Gastroesophageal sphincter (tissue), 4 donors: Measurements from ENCODE around the gene NPIPB5. TPM values are rescaled to one million over a fixed set of nuclear protein-coding genes. Genes with fewer than 3 reads are reported as not detected.
"Not testable (repeated sequence)": the region's sequence is repeated elsewhere in the genome, so short reads cannot be mapped to it uniquely, and the experiment has no call there.

ENCODE experiments used
- ATAC-seq: fragments of 150-250 bp; one replicate; pipeline ENCODE4 v1.9.1; 2016; ENCODE audit warnings: mild to moderate bottlenecking, moderate library complexity
- H3K27ac ChIP-seq, 4 donors: fragments of 200-600 bp; sonication (generic) in 3 of 4; 1 replicate in 3 of 4; 2 replicates in 1 of 4; pipeline ENCODE4 v1.5.1; 2016 to 2019
- H3K27me3 ChIP-seq: fragments of 200-600 bp; sonication (generic); one replicate; pipeline ENCODE4 v1.5.1; 2019
- H3K36me3 ChIP-seq, 2 donors: fragments of 200-600 bp; sonication (generic); one replicate each; pipeline ENCODE4 v1.5.1; 2019; ENCODE audit warnings: control low read depth in 1 of 2
- H3K4me1 ChIP-seq, 3 donors: fragments of 200-600 bp; sonication (generic); 1 replicate in 2 of 3; 2 replicates in 1 of 3; pipeline ENCODE4 v1.5.1; 2016 to 2019; ENCODE audit warnings: control low read depth in 2 of 3
- H3K4me3 ChIP-seq, 2 donors: fragments of 200-600 bp; sonication (generic); one replicate each; pipeline ENCODE4 v1.5.1; 2019; ENCODE audit warnings: mild to moderate bottlenecking in 1 of 2, moderate library complexity in 1 of 2
- H3K9me3 ChIP-seq, 3 donors: fragments of 200-600 bp; sonication (generic); one replicate each; pipeline ENCODE4 v1.5.1; 2017 to 2019; ENCODE audit warnings: control low read depth in 2 of 3
- POLR2AphosphoS5 ChIP-seq: sonication (generic); formaldehyde crosslinking; IDR thresholded peaks from one replicate; pipeline ENCODE4 v1.6.1; 2017; ENCODE audit warnings: antibody characterized with exemption
- WGBS, 2 donors: methylation state at CpG; one replicate each; pipeline ENCODE4 v1.1.5; 2018; ENCODE audit warnings: low coverage in 1 of 2; 5-methylcytosine and 5-hydroxymethylcytosine counted together
- small RNA-seq, 4 donors: library from RNA; depleted of rRNA; stranded (forward); fragments of <200 nt; gene quantifications; one replicate each; pipeline ENCODE3, GENCODE V24; 2016
- total RNA-seq, 4 donors: library from RNA; depleted of rRNA; stranded (reverse); fragments of >200 nt; gene quantifications; one replicate each; pipeline ENCODE4 v1.1.0, GENCODE V29; 2016

Gene NPIPB5
- total RNA-seq: 100 to 1,000 TPM in 2 of 4 donors, 10 to 100 TPM in 2; 42.2 to 344 (median 102) TPM

- not testable (repeated sequence) for H3K4me1 ChIP-seq, H3K9me3 ChIP-seq, ATAC-seq, H3K27ac ChIP-seq, H3K36me3 ChIP-seq, H3K4me3 ChIP-seq, H3K27me3 ChIP-seq
- no CpG with 5 or more reads among the region's 4 CpGs for WGBS, 2 donors
Observed at GRCh38 chr16:22510591-22510990, at the start of gene NPIPB5. TSS of gene NPIPB5 (plus strand) at chr16:22510891. CDS start at chr16:22513802, 2,911 bp downstream.

- H3K27ac ChIP-seq, H3K9me3 ChIP-seq, H3K36me3 ChIP-seq, H3K4me3 ChIP-seq, H3K4me1 ChIP-seq, H3K27me3 ChIP-seq, ATAC-seq: not testable (repeated sequence)
- WGBS, 2 donors: 83% methylated on average over 2 of the region's 6 CpGs; no CpG with 5 or more reads in 1 of the 2 donors
Observed at GRCh38 chr16:22468846-22469245, 41.8 kb upstream of the NPIPB5 start.

- H3K9me3 ChIP-seq, H3K36me3 ChIP-seq, H3K27ac ChIP-seq, H3K4me1 ChIP-seq, H3K4me3 ChIP-seq, H3K27me3 ChIP-seq, ATAC-seq: not testable (repeated sequence)
- TF ChIP-seq POLR2AphosphoS5: peak; percentile 15
- 80 to 85% methylated on average over 1 to 4 of the region's 4 CpGs for WGBS, 2 donors
Observed at GRCh38 chr16:22537996-22538395, 27.3 kb downstream of the NPIPB5 start.

- H3K9me3 ChIP-seq, ATAC-seq, H3K27ac ChIP-seq, H3K27me3 ChIP-seq, H3K4me3 ChIP-seq, H3K4me1 ChIP-seq, H3K36me3 ChIP-seq: not testable (repeated sequence)
- WGBS, 2 donors: no CpG with 5 or more reads among the region's 2 CpGs
Observed at GRCh38 chr16:22544809-22545208, 34.1 kb downstream of the NPIPB5 start.

- not testable (repeated sequence) for H3K9me3 ChIP-seq, H3K4me1 ChIP-seq, H3K27me3 ChIP-seq, H3K36me3 ChIP-seq, H3K4me3 ChIP-seq, ATAC-seq, H3K27ac ChIP-seq
- 61 to 86% methylated on average over 1 to 2 of the region's 2 CpGs for WGBS, 2 donors
Observed at GRCh38 chr16:22546630-22547029, 35.9 kb downstream of the NPIPB5 start.

GRCh38 chr16:22547170-22547765 lies 36.6 kb downstream of the NPIPB5 start:
- H3K4me1 ChIP-seq, H3K36me3 ChIP-seq, H3K9me3 ChIP-seq, H3K4me3 ChIP-seq, H3K27ac ChIP-seq, ATAC-seq, H3K27me3 ChIP-seq: not testable (repeated sequence)
- 85 to 91% methylated on average over 2 of the region's 2 CpGs for WGBS, 2 donors

- H3K36me3 ChIP-seq, H3K4me1 ChIP-seq, H3K9me3 ChIP-seq, H3K4me3 ChIP-seq, H3K27ac ChIP-seq, ATAC-seq, H3K27me3 ChIP-seq: not testable (repeated sequence)
- 100% methylated on average over 4 of the region's 6 CpGs; no CpG with 5 or more reads in 1 of the 2 donors for WGBS, 2 donors
Observed at GRCh38 chr16:22549853-22550252, 39.2 kb downstream of the NPIPB5 start.

GRCh38 chr16:22551143-22551542 lies 40.5 kb downstream of the NPIPB5 start:
- not testable (repeated sequence) for H3K4me3 ChIP-seq, H3K27ac ChIP-seq, H3K36me3 ChIP-seq, ATAC-seq, H3K27me3 ChIP-seq, H3K9me3 ChIP-seq, H3K4me1 ChIP-seq
- 70 to 71% methylated on average over 6 to 7 of the region's 10 CpGs for WGBS, 2 donors

GRCh38 chr16:22551651-22552050 lies 41.0 kb downstream of the NPIPB5 start:
- H3K4me3 ChIP-seq, H3K4me1 ChIP-seq, H3K27ac ChIP-seq, ATAC-seq, H3K9me3 ChIP-seq, H3K36me3 ChIP-seq, H3K27me3 ChIP-seq: not testable (repeated sequence)
- WGBS, 2 donors: 84 to 85% methylated on average over 5 of the region's 5 CpGs

GRCh38 chr16:22556759-22557158 lies 46.1 kb downstream of the NPIPB5 start:
- H3K36me3 ChIP-seq, H3K9me3 ChIP-seq: not testable (repeated sequence)

More at GRCh38 chr16:22556759-22557158, 46.1 kb downstream of the NPIPB5 start:
- H3K4me1 ChIP-seq, ATAC-seq, H3K4me3 ChIP-seq, H3K27ac ChIP-seq, H3K27me3 ChIP-seq: not testable (repeated sequence)
- no CpG with 5 or more reads among the region's 7 CpGs for WGBS, 2 donors

Small RNA genes lying within 50 kb of the gene (small RNA-seq; reads per million reads assigned to genes)
- 0 reads per million in 4 donors for gene AC106788.1

Other genes starting within 250 kb of the NPIPB5 start
- 10 to 100 TPM; 34.9 to 55.4 (median 48.3) TPM for gene POLR3E, start 213.5 kb upstream of the NPIPB5 start, total RNA-seq
- 10 to 100 TPM; 36.1 to 48.3 (median 41.7) TPM for gene CDR2, start 136.3 kb upstream of the NPIPB5 start, total RNA-seq